Measurements from ENCODE around the gene ST3GAL4.
"Not testable (repeated sequence)": the region's sequence is repeated elsewhere in the genome, so short reads cannot be mapped to it uniquely, and the experiment has no call there.

ST3GAL4 gene

GRCh38 chr11:126391970-126392632, 36.6 kb downstream of the ST3GAL4 start:
- H3K27ac ChIP-seq, result no peak overlapping the region
- TF ChIP-seq ZFX (IDR thresholded peaks at IDR 0.05; ENCODE audit: borderline replicate concordance), result no peak
- TF ChIP-seq CTCF (IDR thresholded peaks at IDR 0.05), result no peak

- H3K27ac ChIP-seq, result no peak overlapping the region
- TF ChIP-seq ZFX (IDR thresholded peaks at IDR 0.05; ENCODE audit: borderline replicate concordance) (no peak), CTCF (IDR thresholded peaks at IDR 0.05) (no peak)
These were observed 37.1 kb downstream of the ST3GAL4 start for GRCh38 chr11:126392633-126393013.

- TF ChIP-seq CTCF (IDR thresholded peaks at IDR 0.05), result no peak
- TF ChIP-seq ZFX (IDR thresholded peaks at IDR 0.05; ENCODE audit: borderline replicate concordance), result no peak
- H3K27ac ChIP-seq, result no peak overlapping the region
These were observed 37.7 kb downstream of the ST3GAL4 start for GRCh38 chr11:126393143-126393542.

GRCh38 chr11:126394036-126394435, 38.5 kb downstream of the ST3GAL4 start:
- H3K27ac ChIP-seq, result no peak overlapping the region
- TF ChIP-seq CTCF (IDR thresholded peaks at IDR 0.05) (no peak), ZFX (IDR thresholded peaks at IDR 0.05; ENCODE audit: borderline replicate concordance) (no peak)

- H3K27ac ChIP-seq, result not testable (repeated sequence)
These were observed 39.2 kb downstream of the ST3GAL4 start for GRCh38 chr11:126394634-126395072.

- H3K27ac ChIP-seq, result not testable (repeated sequence)
These were observed 40.3 kb downstream of the ST3GAL4 start for GRCh38 chr11:126395784-126396183.

- H3K27ac ChIP-seq, result not testable (repeated sequence)
These were observed 40.8 kb downstream of the ST3GAL4 start for GRCh38 chr11:126396266-126396665.

- no peak overlapping the region for H3K27ac ChIP-seq
- no peak for TF ChIP-seq ZFX (IDR thresholded peaks at IDR 0.05; ENCODE audit: borderline replicate concordance)
- TF ChIP-seq CTCF (IDR thresholded peaks at IDR 0.05), result no peak
These were observed 41.5 kb downstream of the ST3GAL4 start for GRCh38 chr11:126396965-126397364.

GRCh38 chr11:126398296-126398695, 42.8 kb downstream of the ST3GAL4 start:
- TF ChIP-seq CTCF (IDR thresholded peaks at IDR 0.05), result no peak
- H3K27ac ChIP-seq, result no peak overlapping the region

Data from 22Rv1 (cell line).